HepG2 (cell line): ENCODE measurements around the gene METTL22. TPM values are rescaled to one million over a fixed set of nuclear protein-coding genes. Genes with fewer than 3 reads are reported as not detected.

ENCODE experiments used
- CHD2 ChIP-seq: IDR thresholded peaks from 2 replicates; pipeline ENCODE4 v1.6.1; 2011; ENCODE audit warnings: low read depth, low read length, improper control_type of control experiment
- FIP1L1 ChIP-seq: fragments of 200-400 bp; formaldehyde crosslinking; IDR thresholded peaks from 2 replicates; pipeline ENCODE4 v1.6.1; 2018; ENCODE audit warnings: low read depth, mild to moderate bottlenecking, low read length, moderate library complexity, borderline replicate concordance; ENCODE audit not compliant: insufficient read depth
- GATA4 ChIP-seq: sonication (generic); IDR thresholded peaks from 2 replicates; pipeline ENCODE4 v1.6.1; 2016; ENCODE audit warnings: antibody characterized with exemption, low read depth, borderline replicate concordance
- GATAD1 ChIP-seq: IDR thresholded peaks from 2 replicates; pipeline ENCODE4 v1.6.1; 2016; ENCODE audit warnings: missing genetic modification reagents, missing compliant biosample characterization
- GTF2F1 ChIP-seq: fragments of 150-350 bp; IDR thresholded peaks from 2 replicates; pipeline ENCODE4 v1.6.1; 2014; ENCODE audit warnings: low read length
- KDM1A ChIP-seq: IDR thresholded peaks from 2 replicates; pipeline ENCODE4 v1.6.1; 2016; ENCODE audit warnings: missing compliant biosample characterization
- KLF13 ChIP-seq: sonication (generic); formaldehyde crosslinking; IDR thresholded peaks from 2 replicates; pipeline ENCODE4 v1.4.0; 2020; ENCODE audit warnings: mild to moderate bottlenecking, missing genetic modification reagents
- NCOA2 ChIP-seq: sonication (generic); formaldehyde crosslinking; IDR thresholded peaks from 2 replicates; pipeline ENCODE4 v1.8.0; 2022; ENCODE audit warnings: inconsistent platforms
- NFE2L2 ChIP-seq: fragments of 150-350 bp; IDR thresholded peaks from 2 replicates; pipeline ENCODE4 v1.6.1; 2014; ENCODE audit warnings: low read length
- NR2C2 ChIP-seq: sonication (generic); formaldehyde crosslinking; IDR thresholded peaks from 2 replicates; pipeline ENCODE4 v1.4.0; 2020; ENCODE audit warnings: missing genetic modification reagents, mild to moderate bottlenecking, moderate library complexity, borderline replicate concordance
- NR3C1 ChIP-seq: sonication (generic); formaldehyde crosslinking; IDR thresholded peaks from 2 replicates; pipeline ENCODE4 v1.4.0; 2020; ENCODE audit warnings: missing genetic modification reagents
- ONECUT2 ChIP-seq: sonication (generic); formaldehyde crosslinking; IDR thresholded peaks from 2 replicates; pipeline ENCODE4 v1.4.0; 2020; ENCODE audit warnings: missing genetic modification reagents
- SP2 ChIP-seq: sonication (generic); formaldehyde crosslinking; IDR thresholded peaks from 2 replicates; pipeline ENCODE4 v1.5.1; 2020; ENCODE audit warnings: mild to moderate bottlenecking, missing genetic modification reagents
- TCF7L2 ChIP-seq: IDR thresholded peaks from 2 replicates; pipeline ENCODE4 v1.6.1; 2011; ENCODE audit warnings: mild to moderate bottlenecking, low read depth, low read length, moderate library complexity
- U2AF1 ChIP-seq: fragments of 200-400 bp; formaldehyde crosslinking; optimal IDR thresholded peaks from 2 replicates; pipeline ENCODE3; 2017; ENCODE audit warnings: mild to moderate bottlenecking, low read depth, low read length
- ZBTB7A ChIP-seq: sonication (generic); formaldehyde crosslinking; IDR thresholded peaks from 2 replicates; pipeline ENCODE4 v1.8.0; 2022; ENCODE audit warnings: mild to moderate bottlenecking, missing genetic modification reagents
- ZC3H4 ChIP-seq: sonication (generic); formaldehyde crosslinking; IDR thresholded peaks from 2 replicates; pipeline ENCODE4 v1.4.0; 2020; ENCODE audit warnings: missing genetic modification reagents, borderline replicate concordance
- ZFP37 ChIP-seq: sonication (generic); formaldehyde crosslinking; IDR thresholded peaks from 2 replicates; pipeline ENCODE4 v1.4.0; 2020; ENCODE audit warnings: missing genetic modification reagents, borderline replicate concordance
- ZNF138 ChIP-seq: sonication (generic); formaldehyde crosslinking; IDR thresholded peaks from 2 replicates; pipeline ENCODE4 v1.5.0; 2020; ENCODE audit warnings: mild to moderate bottlenecking, low read depth, missing genetic modification reagents
- ZNF224 ChIP-seq: sonication (generic); formaldehyde crosslinking; IDR thresholded peaks from 2 replicates; pipeline ENCODE4 v1.5.0; 2020; ENCODE audit warnings: mild to moderate bottlenecking, missing genetic modification reagents
- ZNF331 ChIP-seq: sonication (generic); formaldehyde crosslinking; IDR thresholded peaks from 2 replicates; pipeline ENCODE4 v1.4.0; 2020; ENCODE audit warnings: missing genetic modification reagents
- ZNF563 ChIP-seq: sonication (generic); formaldehyde crosslinking; IDR thresholded peaks from 2 replicates; pipeline ENCODE4 v1.8.0; 2022; ENCODE audit warnings: mild to moderate bottlenecking, moderate library complexity, missing genetic modification reagents
- ZNF891 ChIP-seq: sonication (generic); formaldehyde crosslinking; IDR thresholded peaks from 2 replicates; pipeline ENCODE4 v1.5.0; 2020; ENCODE audit warnings: mild to moderate bottlenecking, missing genetic modification reagents
- ZSCAN30 ChIP-seq: sonication (generic); formaldehyde crosslinking; IDR thresholded peaks from 2 replicates; pipeline ENCODE4 v1.5.0; 2020; ENCODE audit warnings: mild to moderate bottlenecking, missing genetic modification reagents
- polyA plus RNA-seq, 8 experiments: library from polyadenylated mRNA; depleted of rRNA in 3 of 8; stranded (reverse) in 7 of 8; unstranded in 1 of 8; fragments of >200 nt; fragmentation: Illumina TruSeq in 4 of 8; extraction: Trizol in 4 of 8; gene quantifications; 2 replicates each; pipeline versions ENCODE4 v1.2.1 to v1.2.3, GENCODE V29; 2011 to 2016; ENCODE audit warnings: low read depth in 4 of 8, missing spikeins in 1 of 8, mixed read lengths in 1 of 8; ENCODE audit not compliant: insufficient read depth in 1 of 8
- total RNA-seq, 5 experiments: library from RNA; depleted of rRNA; stranded (reverse); fragments of >200 nt; fragmentation: Illumina TruSeq; extraction: Trizol; gene quantifications; 2 replicates each; pipeline ENCODE4 v1.2.3, GENCODE V29; 2016; ENCODE audit warnings: low read depth in 1 of 5
- TF ChIP-seq, protein P1 (sequence below): sonication (generic); formaldehyde crosslinking; IDR thresholded peaks from 2 replicates; pipeline ENCODE4 v1.9.0; 2021; ENCODE audit warnings: missing genetic modification reagents, mild to moderate bottlenecking, borderline replicate concordance
- TF ChIP-seq, protein P2 (sequence below): sonication (generic); formaldehyde crosslinking; IDR thresholded peaks from 2 replicates; pipeline ENCODE4 v1.4.0; 2020; ENCODE audit warnings: missing genetic modification reagents, borderline replicate concordance
- TF ChIP-seq, protein P3 (sequence below): sonication (generic); IDR thresholded peaks from 2 replicates; pipeline ENCODE4 v1.6.1; 2016; ENCODE audit warnings: low read depth, borderline replicate concordance
- TF ChIP-seq, protein P4 (sequence below): sonication (generic); formaldehyde crosslinking; IDR thresholded peaks from 2 replicates; pipeline ENCODE4 v1.8.1; 2023; ENCODE audit warnings: mild to moderate bottlenecking, missing genetic modification reagents, borderline replicate concordance

Gene METTL22
- total and polyA plus RNA-seq, 2 of the 13 experiments (the other 11 are each of a cell fraction or from before 2014, with no cell fraction given), result 36.2 to 94.8 TPM

DNA sequence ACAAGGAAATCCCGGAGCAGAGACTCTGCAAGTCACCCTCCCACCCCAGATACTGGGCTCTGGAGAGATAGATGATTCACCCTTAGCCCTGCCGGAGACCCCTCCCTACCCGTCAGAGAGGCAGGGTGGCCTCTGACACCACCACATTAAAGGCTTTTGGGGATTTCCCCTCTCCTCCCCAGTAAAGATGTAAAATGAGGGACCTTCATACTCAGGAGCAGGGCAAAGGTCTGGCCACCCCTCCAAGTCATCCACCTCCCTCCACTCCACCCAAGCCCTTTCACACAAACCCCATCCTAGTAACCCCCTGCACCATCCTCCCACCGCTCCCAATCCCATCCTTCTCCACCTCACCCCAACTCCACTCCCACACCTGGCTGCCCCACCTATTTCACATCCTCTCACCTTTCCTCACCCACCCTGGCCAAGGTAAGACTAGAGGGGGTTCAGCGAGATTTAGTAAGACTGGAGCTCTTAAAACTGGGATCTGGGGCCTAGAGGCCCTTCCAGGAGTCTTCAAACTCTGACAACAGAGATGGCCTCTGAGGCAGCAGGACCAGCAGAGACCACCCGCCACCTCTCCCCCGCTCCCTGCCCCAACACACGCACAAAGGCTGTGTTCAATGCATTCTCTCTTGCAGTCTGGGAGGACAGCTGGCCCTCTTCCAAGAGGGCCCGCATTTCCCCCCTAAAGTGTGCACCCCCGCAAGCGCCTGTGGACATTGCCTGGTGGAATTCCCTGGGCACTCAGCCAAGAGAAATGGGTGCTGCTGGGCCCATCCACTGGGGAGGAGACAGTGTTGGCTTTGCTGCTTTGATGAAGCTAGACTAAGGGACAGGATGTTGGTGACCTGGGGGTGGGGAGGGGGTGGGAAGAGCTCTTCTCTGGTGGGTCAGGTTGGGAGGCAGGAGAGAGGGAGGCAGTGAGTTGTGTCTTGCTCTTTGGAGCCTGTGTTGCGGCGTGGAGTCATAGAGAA lies 54.0 kb downstream of the METTL22 start (continued):
- TF ChIP-seq, protein P1, sequence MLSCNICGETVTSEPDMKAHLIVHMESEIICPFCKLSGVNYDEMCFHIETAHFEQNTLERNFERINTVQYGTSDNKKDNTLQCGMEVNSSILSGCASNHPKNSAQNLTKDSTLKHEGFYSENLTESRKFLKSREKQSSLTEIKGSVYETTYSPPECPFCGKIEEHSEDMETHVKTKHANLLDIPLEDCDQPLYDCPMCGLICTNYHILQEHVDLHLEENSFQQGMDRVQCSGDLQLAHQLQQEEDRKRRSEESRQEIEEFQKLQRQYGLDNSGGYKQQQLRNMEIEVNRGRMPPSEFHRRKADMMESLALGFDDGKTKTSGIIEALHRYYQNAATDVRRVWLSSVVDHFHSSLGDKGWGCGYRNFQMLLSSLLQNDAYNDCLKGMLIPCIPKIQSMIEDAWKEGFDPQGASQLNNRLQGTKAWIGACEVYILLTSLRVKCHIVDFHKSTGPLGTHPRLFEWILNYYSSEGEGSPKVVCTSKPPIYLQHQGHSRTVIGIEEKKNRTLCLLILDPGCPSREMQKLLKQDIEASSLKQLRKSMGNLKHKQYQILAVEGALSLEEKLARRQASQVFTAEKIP (CRISPR knock-in tag), result no peak
- no peak for TF ChIP-seq GTF2F1
- no peak for TF ChIP-seq GATA4
- 0 out of 2 replicates have a peak, but pooled peaks have one; percentile 33 for TF ChIP-seq TCF7L2
- no peak for TF ChIP-seq ZC3H4 (CRISPR knock-in tag)
- TF ChIP-seq CHD2, result no peak
- no peak for TF ChIP-seq NFE2L2
- 0 out of 2 replicates have a peak, but pooled peaks have one; percentile 65 for TF ChIP-seq KLF13
- TF ChIP-seq, protein P2, sequence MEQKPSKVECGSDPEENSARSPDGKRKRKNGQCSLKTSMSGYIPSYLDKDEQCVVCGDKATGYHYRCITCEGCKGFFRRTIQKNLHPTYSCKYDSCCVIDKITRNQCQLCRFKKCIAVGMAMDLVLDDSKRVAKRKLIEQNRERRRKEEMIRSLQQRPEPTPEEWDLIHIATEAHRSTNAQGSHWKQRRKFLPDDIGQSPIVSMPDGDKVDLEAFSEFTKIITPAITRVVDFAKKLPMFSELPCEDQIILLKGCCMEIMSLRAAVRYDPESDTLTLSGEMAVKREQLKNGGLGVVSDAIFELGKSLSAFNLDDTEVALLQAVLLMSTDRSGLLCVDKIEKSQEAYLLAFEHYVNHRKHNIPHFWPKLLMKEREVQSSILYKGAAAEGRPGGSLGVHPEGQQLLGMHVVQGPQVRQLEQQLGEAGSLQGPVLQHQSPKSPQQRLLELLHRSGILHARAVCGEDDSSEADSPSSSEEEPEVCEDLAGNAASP (CRISPR knock-in tag), result no peak
- TF ChIP-seq ZBTB7A (CRISPR knock-in tag), result no peak
- no peak for TF ChIP-seq ZNF224 (CRISPR knock-in tag)
- TF ChIP-seq FIP1L1, result peak; percentile 90; the same call in 1 of the 2 replicates
- peak; percentile 73 for TF ChIP-seq U2AF1
- TF ChIP-seq ZSCAN30 (CRISPR knock-in tag), result no peak
- TF ChIP-seq, protein P3, sequence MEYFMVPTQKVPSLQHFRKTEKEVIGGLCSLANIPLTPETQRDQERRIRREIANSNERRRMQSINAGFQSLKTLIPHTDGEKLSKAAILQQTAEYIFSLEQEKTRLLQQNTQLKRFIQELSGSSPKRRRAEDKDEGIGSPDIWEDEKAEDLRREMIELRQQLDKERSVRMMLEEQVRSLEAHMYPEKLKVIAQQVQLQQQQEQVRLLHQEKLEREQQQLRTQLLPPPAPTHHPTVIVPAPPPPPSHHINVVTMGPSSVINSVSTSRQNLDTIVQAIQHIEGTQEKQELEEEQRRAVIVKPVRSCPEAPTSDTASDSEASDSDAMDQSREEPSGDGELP, result peak; percentile 50; the same call in 1 of the 2 replicates
- no peak for TF ChIP-seq NR2C2 (CRISPR knock-in tag)
- TF ChIP-seq SP2 (CRISPR knock-in tag), result no peak
- TF ChIP-seq, protein P4, sequence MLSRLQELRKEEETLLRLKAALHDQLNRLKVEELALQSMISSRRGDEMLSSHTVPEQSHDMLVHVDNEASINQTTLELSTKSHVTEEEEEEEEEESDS (CRISPR knock-in tag), result no peak
- TF ChIP-seq ZNF891 (CRISPR knock-in tag), result no peak
- no peak for TF ChIP-seq GATAD1
- TF ChIP-seq NR3C1 (CRISPR knock-in tag), result no peak
- TF ChIP-seq ONECUT2 (CRISPR knock-in tag), result no peak
- TF ChIP-seq NCOA2 (CRISPR knock-in tag), result peak; percentile 47; the same call in 1 of the 2 replicates
- 0 out of 2 replicates have a peak, but pooled peaks have one; percentile 7 for TF ChIP-seq KDM1A
- TF ChIP-seq ZFP37 (CRISPR knock-in tag), result 0 out of 2 replicates have a peak, but pooled peaks have one; percentile 43
- TF ChIP-seq ZNF138 (CRISPR knock-in tag), result no peak
- no peak for TF ChIP-seq ZNF563 (CRISPR knock-in tag)
- TF ChIP-seq ZNF331 (CRISPR knock-in tag), result peak; percentile 24; the same call in 1 of the 2 replicates
